ENCODE data around the gene MORN1.

The MORN1 gene

GRCh38 chr1:2271841-2272655 is 119.3 kb downstream of the MORN1 start:
- Histone ChIP-seq H3K4me1 (ENCODE audit: control insufficient read depth, insufficient read depth, low read length) (peaks cover 24% of the 10 kb centered on the region), H3K9ac (ENCODE audit: low read depth, low read length) (no peak overlapping the region), H3K9me3 (ENCODE audit: control insufficient read depth, insufficient read depth, low read length) (no peaks in the 10 kb centered on the region), H3K4me3 (ENCODE audit: low read depth, low read length) (no peak overlapping the region), H3K27ac (ENCODE audit: low read depth, low read length) (peak overlapping the region; percentile 42), H3K27me3 (ENCODE audit: control insufficient read depth, insufficient read depth, low read length) (no peaks in the 10 kb centered on the region), H3K36me3 (ENCODE audit: control insufficient read depth, insufficient read depth, low read length) (no peaks in the 10 kb centered on the region)

All from HUES48 (cell line).